PC-3 (cell line): ENCODE results near the gene EXOC4.

ENCODE experiments used
- CTCF ChIP-seq: fragments of 300-600 bp; sonication (generic); conservative IDR thresholded peaks from 2 replicates; pipeline ENCODE4 v1.5.1; 2017; ENCODE audit warnings: antibody characterized with exemption, low read depth, mild to moderate bottlenecking, low read length
- EZH2 ChIP-seq: fragments of 300-600 bp; sonication (generic); IDR thresholded peaks from one replicate; pipeline ENCODE4 v1.6.1; 2017; ENCODE audit warnings: antibody characterized with exemption, mild to moderate bottlenecking, low read length; ENCODE audit not compliant: unreplicated experiment
- EZH2phosphoT487 ChIP-seq: fragments of 300-600 bp; sonication (generic); IDR thresholded peaks from 2 replicates; pipeline ENCODE4 v1.6.1; 2018; ENCODE audit warnings: mild to moderate bottlenecking, antibody characterized with exemption, low read length, borderline replicate concordance

GRCh38 chr7:133801341-133801740 lies 548.5 kb downstream of the EXOC4 start:
- TF ChIP-seq CTCF, result no peak
- TF ChIP-seq EZH2, result no peak
- no peak for TF ChIP-seq EZH2phosphoT487
